ENCODE measurements around the gene AFF2. TPM values are rescaled to one million over a fixed set of nuclear protein-coding genes. Genes with fewer than 3 reads are reported as not detected.

AFF2 gene
- polyA plus RNA-seq, 1 of the 3 experiments (the other 2 are of a cell fraction), result not detected

GRCh38 chrX:149040873-149041535 is 540.6 kb downstream of the AFF2 start (continued):
- no peak for TF ChIP-seq EZH2phosphoT487 (IDR thresholded peaks at IDR 0.05; ENCODE audit: borderline replicate concordance, low read depth)
- no peak for TF ChIP-seq IRF3 (IDR thresholded peaks at IDR 0.05; ENCODE audit: low read depth, low read length)
- TF ChIP-seq TAF1 (IDR thresholded peaks at IDR 0.05; ENCODE audit: borderline replicate concordance, low read depth, low read length), result no peak
- no peak for TF ChIP-seq YY1 (IDR thresholded peaks at IDR 0.05; ENCODE audit: low read depth)
- TF ChIP-seq NFIC (IDR thresholded peaks at IDR 0.05; ENCODE audit: borderline replicate concordance), result no peak

GRCh38 chrX:149043401-149043800 is 543.0 kb downstream of the AFF2 start:
- POLR2A ChIA-PET, result no interaction called here
- no peaks in the 10 kb centered on the region for H3K27me3 ChIP-seq (ENCODE audit: insufficient read depth)
- H3K36me3 ChIP-seq (replicated peaks in 1 of 2; ENCODE audit: control insufficient read depth in 1 of 2, insufficient read depth in 2 of 2, low read length in 1 of 2), result no peaks in the 10 kb centered on the region
- no peaks in the 10 kb centered on the region; the same call in 1 of the 2 replicates for H3K9me2 ChIP-seq
- no peak overlapping the region for H3K27ac ChIP-seq (ENCODE audit: low read depth in 2 of 2, low read length in 1 of 2)
- no peaks in the 10 kb centered on the region for H3K9me3 ChIP-seq
- no peak overlapping the region for H3K4me2 ChIP-seq
- H2AFZ ChIP-seq (ENCODE audit: low read depth), result no peak overlapping the region
- no peak overlapping the region for H3K9ac ChIP-seq
- no peaks in the 10 kb centered on the region for H3F3A ChIP-seq (replicated peaks; ENCODE audit: insufficient read depth)
- CTCF ChIA-PET, result no interaction called here
- no peaks in the 10 kb centered on the region for H3K79me2 ChIP-seq (ENCODE audit: insufficient read depth)
- H3K4me3 ChIP-seq (ENCODE audit: low read depth in 2 of 2, low read length in 1 of 2), result no peak overlapping the region
- DNase-seq, result no peak
- WGBS (ENCODE audit: low lambda C conversion rate), result 12% methylated on average over 3 of the region's 3 CpGs
- no peaks in the 10 kb centered on the region for H4K20me1 ChIP-seq (ENCODE audit: insufficient read depth)
- no peaks in the 10 kb centered on the region for H3K4me1 ChIP-seq (ENCODE audit: control insufficient read depth in 1 of 2, insufficient read depth in 2 of 2, low read depth in 1 of 2, low read length in 1 of 2)
- TF ChIP-seq TAF1 (IDR thresholded peaks at IDR 0.05; ENCODE audit: borderline replicate concordance, low read depth, low read length) (no peak), FOXJ3 (CRISPR knock-in tag; IDR thresholded peaks at IDR 0.05) (no peak), TCF12 (IDR thresholded peaks at IDR 0.05) (no peak), CHD2 (IDR thresholded peaks at IDR 0.05; ENCODE audit: low read length, partially characterized antibody) (no peak), USF1 (IDR thresholded peaks at IDR 0.05; ENCODE audit: borderline replicate concordance, low read depth) (no peak), JUND (IDR thresholded peaks at IDR 0.05) (no peak), PBX3 (IDR thresholded peaks at IDR 0.05) (no peak), TEAD4 (IDR thresholded peaks at IDR 0.05; ENCODE audit: borderline replicate concordance, insufficient read depth) (no peak), IRF3 (IDR thresholded peaks at IDR 0.05; ENCODE audit: low read depth, low read length) (no peak), ZBTB33 (IDR thresholded peaks at IDR 0.05; ENCODE audit: borderline replicate concordance, low read depth) (no peak), YY1 (IDR thresholded peaks at IDR 0.05; ENCODE audit: low read depth) (no peak)

Measured in SK-N-SH (cell line).